GM19240 (cell line): Measurements from ENCODE around the gene NCL.
"Not testable (repeated sequence)": the region's sequence is repeated elsewhere in the genome, so short reads cannot be mapped to it uniquely, and the experiment has no call there.

Experiments
- DNase-seq: peaks from one replicate; pipeline ENCODE4 v3.0.0; 2011; ENCODE audit warnings: low spot score; ENCODE audit not compliant: insufficient read length

NCL gene

DNA sequence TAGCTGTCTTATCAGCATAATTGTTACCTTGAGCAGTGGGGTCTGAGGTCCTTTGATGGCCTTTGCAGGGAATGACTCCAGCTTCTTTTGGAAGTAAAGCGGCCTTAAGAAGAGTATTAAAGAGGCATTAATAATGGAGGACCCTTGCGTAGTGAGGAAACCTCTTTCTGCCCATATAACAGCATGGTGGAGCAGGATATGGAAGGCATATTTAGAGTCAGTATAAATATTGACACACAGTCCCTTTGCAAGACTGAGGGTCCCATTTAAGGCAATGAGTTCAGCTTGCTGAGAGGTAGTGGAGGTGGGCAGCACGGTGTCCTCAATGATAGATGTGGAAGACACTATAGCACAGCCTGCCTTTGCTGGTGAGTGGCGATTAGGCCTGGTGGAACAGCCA, 32.7 kb downstream of the NCL start:
- no peak for DNase-seq

DNA sequence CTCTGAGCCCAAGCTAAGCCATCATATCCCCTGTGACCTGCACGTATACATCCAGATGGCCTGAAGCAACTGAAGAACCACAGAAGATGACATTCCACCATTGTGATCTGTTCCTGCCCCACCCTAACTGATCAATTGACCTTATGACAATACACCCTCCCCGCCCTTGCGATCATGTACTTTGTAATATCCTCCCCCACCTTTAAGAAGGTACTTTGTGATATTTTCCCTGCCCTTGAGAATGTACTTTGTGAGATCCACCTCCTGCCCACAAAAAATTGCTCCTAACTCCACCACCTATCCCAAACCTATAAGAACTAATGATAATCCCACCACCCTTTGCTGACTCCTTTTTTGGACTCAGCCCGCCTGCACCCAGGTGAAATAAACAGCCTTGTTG, 33.8 kb downstream of the NCL start:
- not testable (repeated sequence) for DNase-seq

DNA sequence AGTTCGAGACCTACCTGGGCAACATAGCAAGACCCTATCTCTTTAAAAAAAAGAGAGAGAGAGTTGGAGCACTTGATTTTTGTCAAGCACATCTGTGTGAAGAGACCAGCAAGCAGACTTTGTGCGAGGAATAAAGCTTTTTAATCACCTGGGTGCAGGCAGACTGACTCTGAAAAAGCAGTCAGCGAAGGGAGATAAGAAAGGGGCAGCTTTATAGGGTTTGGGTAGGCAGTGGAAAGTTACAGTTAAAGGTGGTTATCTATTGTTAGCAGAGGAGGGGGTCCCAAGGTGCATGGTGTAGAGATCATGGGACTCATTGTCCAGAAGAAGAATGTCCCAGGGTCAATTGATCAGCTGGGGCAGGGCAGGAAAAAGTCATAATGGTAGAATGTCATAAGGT, 34.4 kb downstream of the NCL start:
- DNase-seq: no peak

DNA sequence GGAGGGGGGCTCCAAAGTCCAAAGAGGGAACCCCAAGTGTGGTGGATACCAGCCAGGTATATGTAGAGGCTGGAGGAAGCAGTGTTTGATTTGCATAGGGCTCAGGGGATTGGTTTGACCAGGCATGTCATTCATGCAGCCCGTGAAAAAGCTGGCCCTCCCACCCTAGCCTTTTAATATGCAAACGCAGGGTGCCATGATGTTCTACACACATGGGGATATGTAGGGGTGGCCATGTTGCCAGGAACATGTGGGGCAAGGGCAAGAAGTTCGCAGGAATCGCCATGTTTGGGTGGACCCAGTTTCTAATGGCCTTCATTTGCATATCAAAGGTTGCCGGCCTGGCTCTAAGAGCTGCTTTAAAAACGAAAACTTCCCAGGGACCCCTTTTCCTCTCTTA, 35.1 kb downstream of the NCL start:
- DNase-seq: no peak

DNA sequence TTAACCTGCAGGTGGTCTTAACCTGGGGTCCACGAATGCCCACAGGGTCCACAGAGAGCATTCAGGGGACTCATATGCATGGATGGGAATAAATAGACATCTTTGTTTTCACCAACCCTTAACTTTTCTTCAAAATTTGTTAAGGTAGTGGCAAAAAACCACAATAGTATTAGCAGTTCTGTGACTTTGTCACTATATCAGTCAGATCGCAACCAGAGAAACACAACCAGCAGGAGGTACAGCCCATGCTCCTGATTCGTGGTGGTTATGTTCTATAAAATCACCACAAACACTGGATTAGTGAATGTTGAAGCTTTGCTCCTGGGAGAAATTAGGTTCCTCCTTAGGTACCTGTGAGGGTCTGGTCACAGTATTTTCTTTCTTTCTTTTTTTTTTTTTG, 37.2 kb downstream of the NCL start:
- DNase-seq: no peak

DNA sequence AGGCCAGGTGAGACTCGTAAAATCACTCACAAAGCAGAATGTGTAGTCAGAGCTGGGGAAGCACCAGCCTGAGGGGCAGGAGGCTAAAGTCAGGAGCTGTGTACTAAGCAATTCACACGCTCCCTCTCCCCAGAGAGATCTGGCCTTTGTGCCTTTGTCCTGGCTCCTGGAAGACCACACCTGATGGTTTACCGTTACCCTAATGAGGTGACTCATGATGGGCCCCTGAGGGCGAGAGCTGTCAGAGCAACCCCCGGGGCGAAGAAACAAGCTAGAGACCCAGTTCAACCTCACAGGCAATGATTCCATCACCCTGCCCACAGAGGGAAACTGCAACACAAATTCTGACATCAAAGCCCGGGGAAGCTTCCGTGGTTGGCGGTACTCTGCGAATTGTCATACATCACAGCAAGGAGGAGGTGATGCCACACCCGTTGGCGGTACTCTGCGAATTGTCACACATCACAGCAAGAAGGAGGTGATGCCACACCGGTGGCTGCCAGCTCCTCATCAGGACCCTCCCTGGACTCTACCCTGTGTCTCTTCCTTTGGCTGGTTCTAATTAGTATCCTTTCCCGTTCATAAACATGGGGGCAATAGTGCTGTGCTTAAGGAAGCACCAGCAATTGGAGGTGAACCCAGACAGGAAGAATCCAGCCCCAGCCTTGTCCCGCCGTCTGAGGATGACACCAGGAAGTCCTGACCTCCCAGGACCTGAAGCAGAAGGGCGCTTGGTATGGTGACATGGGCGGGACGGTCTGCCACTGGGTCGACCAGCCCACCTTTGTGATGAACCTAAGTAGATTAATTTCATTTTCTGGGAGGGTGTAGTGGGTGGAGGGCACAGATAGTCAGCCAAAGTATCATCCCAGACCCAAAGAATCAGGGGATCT, 38.2 kb downstream of the NCL start:
- no peak for DNase-seq

DNA sequence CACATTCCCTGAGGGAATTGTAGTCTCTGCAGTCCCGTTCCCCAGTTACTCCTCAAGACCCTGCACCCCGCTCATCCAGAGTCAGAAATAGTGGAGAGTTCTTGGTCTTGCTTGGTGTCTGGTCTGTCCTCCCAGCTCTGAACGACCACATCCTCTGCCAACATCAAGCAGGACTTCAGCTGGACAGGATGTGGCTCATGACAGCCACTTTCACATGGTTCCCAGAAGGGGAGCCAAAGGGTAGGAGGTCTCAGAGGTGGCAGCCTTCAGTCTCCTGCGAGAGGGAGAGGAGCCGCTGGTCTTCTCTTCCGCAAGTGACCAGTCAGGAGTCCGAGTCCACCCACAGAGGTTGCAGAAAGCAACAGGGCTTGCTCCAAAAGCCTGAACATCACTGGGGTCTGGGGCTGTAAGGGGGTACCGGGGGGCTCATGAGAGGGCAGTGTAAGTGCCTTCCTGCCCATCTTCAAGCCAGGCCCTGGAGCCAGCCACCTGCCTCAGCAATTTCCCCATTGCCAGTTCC, 38.9 kb downstream of the NCL start:
- DNase-seq: no peak

DNA sequence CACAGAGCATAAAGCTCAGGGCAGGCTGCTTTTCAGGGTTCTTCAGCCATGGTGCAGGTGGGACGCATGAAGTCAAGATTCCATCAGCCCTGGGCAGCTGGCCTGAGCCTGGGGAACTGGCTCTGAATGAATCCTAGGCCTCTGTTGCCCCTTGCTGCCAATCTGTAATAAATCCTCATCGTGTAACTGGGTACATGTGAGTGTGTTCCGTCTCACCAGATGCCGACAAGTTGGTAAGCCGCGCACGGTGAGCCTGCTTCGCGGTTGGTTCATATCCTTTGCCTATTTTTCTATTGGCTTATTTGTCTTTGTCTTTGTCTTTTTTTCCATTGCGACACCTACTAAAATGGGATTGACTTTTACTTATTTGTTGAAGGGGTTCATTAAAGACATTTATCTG, 41.1 kb downstream of the NCL start:
- no peak for DNase-seq

DNA sequence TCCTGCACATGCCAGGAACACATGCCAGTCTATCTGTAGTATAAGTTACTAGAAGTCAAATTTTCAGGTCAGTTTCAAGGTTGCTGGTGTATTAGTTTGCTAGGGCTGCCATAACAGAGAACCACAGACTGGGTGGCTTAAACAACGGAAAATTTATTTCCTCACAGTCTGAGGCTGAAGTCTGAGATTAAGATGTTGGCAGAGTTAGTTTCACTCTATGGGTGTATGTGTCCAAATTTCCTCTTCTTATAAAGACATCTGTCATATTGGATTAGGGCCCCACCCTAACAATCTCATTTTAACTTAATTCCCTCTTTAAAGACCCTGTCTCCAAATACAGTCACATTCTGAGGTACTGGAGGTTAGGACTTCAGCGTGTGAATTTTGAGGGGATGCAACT, 42.2 kb downstream of the NCL start:
- DNase-seq: no peak

DNA sequence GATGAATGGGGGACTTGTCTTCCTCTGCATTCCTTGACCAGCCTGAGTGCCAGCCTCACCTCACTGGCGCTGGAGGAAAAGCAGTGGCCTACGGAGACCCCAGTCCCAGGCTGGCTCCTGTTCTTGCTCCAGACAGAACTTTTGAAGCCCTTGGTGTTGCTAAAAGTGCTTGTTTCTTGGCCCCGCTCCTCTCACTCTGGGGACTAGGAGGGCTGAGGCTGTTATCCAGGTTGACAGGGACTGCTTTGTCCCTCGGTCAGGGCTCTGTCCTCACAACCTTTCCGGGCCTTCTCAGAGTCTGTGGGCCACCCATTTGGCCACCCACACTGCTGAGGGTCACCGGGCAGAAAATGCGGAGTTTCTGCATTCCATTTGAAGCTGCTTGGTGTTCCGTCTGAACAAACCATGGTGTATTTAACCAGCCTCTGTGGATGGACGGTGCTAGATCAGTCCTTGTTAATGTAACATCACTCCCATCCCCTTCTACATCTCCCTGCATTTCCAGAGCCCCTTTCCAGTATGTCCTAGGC, 43.2 kb downstream of the NCL start:
- DNase-seq: no peak

DNA sequence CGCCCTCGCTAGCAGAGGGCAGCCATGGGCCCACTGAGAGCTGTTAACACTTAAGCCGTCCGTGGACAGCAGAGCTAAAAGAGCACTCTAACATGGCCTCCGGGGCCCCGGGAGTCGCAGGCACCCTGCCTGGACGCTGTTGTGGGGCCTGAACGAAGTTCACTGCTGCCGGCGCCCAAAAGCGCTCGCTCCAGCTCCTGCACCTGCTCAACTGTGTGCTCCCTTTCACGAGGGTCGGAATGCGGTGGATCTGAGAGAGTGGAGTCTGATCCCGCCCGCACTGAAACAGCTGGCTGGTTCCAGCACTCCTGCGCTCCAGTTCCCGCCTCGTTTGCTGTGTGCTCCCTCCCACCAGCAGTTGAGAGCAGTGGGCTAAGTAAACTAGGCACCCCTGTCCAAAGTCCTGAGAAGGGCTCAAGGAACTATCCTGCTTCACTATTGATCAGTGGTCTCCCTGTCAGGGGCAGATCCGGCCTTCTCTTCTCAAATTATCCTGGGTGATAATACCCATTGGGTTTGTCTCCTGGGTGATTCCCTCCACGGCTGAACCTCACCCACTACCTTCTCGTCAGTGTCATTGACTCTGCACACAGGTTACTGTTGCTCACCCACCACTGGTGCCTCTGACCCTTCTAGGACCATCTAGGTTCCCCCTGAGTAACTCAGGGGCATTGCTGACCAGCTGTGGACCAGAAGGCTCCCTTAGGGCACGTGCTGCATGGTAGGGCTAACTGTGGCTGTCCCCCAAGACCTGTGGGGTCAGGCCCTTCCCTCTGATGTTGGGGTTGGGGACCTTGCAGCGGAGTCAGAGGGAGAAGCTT, 45.3 kb downstream of the NCL start:
- no peak for DNase-seq

DNA sequence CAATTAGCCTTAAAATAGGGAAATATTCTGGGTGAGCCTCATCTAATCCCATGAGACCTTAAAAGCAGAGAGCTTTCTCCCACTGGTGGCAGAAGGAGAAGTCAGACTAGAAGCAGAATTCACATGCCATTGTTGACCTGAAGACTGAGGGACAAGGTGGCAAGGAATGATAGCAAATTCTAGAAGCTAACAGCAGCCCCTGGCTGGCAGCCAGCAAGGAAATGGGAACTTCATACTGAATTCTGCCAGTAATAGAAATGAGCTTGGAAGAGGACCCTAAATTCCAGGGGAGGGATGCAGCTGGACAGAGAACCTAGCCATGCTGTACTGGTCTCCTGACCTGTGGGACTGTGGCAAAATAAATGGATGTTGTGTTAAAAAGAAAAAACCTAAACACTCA, 49.3 kb downstream of the NCL start:
- DNase-seq: no peak

DNA sequence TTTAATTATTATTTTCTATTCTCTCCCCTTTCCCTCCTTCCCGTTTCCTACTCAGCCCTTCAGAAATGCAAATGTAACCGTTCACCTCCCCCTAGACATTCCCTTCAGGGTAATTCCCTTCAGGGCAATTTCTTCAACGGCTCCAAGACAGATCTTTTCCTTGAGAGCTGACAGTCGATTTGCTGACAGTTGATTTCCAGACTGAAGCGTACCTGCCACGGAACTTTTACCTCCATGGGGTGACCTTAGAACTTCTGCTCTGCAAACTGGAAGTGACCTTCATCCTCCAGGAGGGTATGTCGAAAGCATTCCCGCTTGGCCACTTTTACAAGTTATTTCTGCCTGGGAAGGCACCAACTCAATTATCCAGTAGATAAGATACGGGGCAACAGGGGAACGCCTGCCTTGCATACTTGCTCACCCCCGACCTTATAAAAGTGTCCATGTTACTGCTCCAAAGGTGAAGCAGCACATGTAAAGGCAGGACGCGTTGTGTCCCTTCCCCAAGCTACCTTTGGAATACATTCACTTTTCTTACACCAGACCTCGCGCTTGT, 50.3 kb downstream of the NCL start:
- DNase-seq: no peak

DNA sequence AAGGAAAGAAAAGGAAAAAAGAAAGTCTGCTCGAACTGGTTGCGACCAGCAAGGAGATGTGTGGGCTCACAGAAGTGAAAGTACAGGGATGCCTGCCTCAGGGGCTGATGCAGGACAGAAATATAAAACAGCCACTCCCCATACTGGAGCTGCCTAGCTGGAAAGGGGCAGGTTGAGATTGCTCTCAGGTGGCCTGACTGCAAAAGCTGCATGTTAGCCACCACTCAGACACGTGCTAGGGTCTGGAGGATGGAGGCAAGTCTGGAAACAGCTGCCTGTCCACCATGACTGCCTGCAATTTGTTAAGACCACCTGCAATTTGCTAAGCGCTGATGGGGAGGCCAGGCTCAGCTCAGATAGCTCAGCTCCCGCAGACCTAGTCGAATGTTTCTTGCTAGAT, 50.8 kb downstream of the NCL start:
- DNase-seq: no peak

DNA sequence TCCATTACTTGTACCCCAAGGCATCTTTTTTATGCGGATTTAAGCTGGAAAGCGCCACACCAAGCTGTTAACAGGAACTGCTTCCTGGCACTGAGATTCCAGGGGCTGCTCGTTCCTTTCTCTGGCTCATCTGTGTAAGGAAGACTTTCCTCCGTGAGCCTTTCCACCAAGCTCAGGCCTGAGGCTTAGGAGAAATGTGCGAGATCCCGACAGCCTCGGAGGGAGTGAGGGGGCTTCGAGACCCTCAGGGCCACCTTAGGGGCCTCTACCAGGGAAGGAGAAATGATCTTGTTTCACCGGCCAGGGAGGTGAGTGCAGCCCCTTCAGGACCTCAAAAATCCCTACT, 51.7 kb downstream of the NCL start:
- DNase-seq: no peak

DNA sequence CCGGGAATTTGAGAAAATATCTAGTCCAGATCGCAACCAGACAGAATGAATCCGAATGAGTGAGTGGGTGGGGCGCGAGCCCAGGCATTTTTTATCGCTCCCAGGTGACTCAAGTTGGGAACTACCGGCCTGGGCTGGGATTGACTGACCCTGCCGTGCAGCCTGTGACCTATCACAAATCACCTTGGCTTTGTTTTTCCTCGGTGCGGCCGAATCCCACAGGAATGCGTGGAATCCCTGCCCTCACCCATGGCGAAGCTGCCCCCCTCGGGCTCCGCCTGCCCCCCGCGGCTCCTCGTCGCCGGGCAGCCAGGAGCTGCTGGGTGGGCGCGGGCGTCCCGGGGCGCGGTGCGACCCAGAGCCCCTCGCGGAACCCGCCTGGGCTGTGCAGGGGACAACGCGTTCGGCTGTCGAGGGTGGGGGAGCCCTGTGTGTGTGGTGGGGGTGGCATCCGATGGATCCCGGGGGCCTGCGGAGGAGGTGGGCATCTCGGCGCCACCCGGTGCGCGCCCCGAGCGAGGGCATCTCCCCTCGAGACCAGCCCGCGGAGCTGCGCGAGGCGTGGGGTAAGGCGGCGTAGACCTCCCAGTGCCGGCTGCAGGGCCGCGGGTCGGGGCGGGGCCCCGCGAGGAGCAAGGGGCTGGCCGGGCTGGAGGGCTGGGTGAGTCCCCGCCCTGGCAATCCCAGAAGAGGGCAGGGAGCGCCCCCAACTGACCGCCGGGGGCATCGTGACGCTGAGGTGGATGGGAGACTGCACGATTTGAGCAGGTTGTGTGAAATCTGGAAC, 52.3 kb downstream of the NCL start:
- no peak for DNase-seq

DNA sequence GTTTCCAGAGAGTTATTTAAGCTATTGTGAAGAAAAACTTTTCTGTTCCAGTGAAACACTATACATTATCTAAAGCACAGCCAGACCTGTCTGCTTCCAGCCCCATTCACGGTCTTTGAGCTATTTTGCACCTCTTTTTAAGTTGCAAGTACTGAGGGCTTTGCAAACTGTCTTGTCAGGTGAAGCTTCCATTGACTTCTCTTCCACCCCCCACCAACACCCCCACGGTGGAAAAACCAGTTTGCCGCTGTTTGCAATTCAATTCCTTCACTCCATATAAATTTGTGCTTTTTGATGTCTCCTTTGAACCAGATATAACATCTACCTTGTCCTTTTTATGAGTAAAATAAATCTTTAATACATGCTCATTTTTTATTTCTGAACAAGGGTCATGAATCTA, 53.0 kb downstream of the NCL start:
- DNase-seq: no peak

DNA sequence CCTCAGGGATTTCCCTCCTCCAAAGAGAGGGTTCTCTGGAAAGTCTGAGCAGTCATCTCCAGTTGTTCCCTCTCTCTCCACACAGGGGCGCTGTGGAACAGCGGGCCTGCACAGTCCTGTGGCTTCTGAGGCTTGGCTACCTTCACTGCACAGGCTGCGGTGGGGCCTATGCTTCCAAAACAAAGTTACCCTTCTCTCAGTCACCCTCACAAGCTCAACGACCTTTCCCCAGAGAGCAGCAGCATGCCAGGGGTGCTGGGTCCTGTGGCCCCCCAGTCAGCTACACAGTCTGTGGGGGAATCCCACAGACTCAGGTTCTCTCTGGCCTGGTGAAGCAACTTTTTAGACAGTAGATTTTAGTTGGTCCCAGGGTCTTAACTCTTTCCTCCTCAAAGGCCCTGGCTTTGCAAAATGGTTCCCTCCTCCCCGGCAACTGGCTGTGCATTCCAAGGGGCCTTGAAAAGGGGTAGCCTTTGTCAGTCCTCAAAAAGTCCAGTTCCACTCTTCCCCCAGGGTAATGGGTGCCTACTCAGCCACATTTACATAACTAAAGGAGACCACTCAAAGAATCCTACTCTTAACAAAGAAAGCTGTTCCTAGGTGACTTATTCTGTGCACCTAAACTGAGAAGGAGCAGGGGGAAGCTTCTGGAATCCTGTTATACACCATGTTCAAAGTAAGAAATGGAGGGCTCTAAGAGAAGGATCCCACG, 53.8 kb downstream of the NCL start:
- no peak for DNase-seq

DNA sequence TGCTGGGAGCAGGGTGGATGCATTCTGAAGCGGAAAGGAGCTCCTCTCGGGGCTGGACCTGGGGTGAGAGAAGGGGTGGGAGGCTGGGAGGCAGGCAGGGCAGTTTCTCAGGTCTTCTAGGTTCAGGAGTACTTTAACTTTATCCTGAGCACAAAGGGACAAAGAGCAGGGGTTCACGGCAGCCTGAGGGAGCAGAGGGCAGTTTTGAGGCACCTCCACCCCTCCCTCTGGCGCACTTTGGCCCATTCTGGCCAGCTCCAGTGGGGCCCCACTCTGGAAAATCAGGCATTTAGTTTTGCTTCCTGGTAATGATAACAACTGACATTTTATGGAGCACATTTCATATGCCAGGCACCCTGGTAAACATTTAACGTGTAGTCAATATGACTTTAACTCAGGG, 54.5 kb downstream of the NCL start:
- DNase-seq: no peak

DNA sequence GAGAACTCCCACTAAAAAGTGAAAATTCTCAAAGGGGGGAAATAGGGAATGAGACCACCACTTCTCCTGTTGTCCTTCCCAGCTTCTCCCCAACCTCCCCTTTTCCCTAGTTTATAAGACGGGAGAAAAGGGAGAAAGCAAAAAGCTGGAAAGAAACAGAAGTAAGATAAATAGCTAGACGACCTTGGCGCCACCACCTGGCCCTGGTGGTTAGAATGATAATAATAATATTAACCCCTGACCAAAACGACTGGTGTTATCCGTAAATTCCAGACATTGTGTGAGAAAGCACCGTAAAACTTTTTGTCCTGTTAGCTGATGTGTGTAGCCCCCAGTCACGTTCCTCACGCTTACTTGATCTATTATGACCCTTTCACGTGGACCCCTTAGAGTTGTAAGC, 56.0 kb downstream of the NCL start:
- DNase-seq: not testable (repeated sequence)

DNA sequence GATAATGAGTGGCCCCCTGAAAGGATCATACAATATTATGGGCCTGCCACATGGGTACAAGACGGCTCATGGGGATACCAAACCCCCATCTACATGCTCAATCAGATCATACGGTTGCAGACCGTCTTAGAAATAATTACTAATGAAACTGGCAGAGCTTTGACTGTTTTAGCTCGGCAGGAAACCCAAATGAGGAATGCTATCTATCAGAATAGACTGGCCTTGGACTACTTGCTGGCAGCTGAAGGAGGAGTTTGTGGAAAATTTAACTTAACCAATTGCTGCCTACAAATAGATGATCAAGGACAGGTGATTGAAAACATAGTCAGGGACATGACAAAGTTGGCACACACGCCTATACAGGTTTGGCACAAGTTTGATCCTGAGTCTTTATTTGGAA, 56.6 kb downstream of the NCL start:
- DNase-seq: not testable (repeated sequence)
